H1 (cell line): Measurements from ENCODE around the gene RIMBP2. TPM values are rescaled to one million over a fixed set of nuclear protein-coding genes. Genes with fewer than 3 reads are reported as not detected.

Source experiments
- CTCF ChIA-PET: fragments of 300-600 bp; sonication (Branson Sonifier 250); formaldehyde crosslinking; loops from one replicate; lab custom pipeline; 2021; ENCODE audit not compliant: partially characterized antibody; lab: Charles Lee
- POLR2A ChIA-PET: fragments of 300-600 bp; sonication (Branson Sonifier 250); formaldehyde crosslinking; loops from one replicate; lab custom pipeline; 2021; ENCODE audit warnings: inconsistent platforms; ENCODE audit not compliant: partially characterized antibody; lab: Charles Lee
- DNase-seq, 2 experiments: peaks; one replicate each; pipeline versions ENCODE4 v3.0.0 to v3.0.0-alpha.2; 2010 to 2022; ENCODE audit warnings: low spot score in 2 of 2, low read depth in 1 of 2, mixed read lengths in 1 of 2
- FAIRE-seq: peaks from 2 replicates; lab custom pipeline; 2011; peaks lifted over from hg19 to GRCh38; lab: Jason Lieb, UNC
- H2AFZ ChIP-seq: 2 replicates; pipeline ENCODE4 v1.8.1; 2012; ENCODE audit warnings: low read length, inconsistent platforms
- H2AK5ac ChIP-seq: 2 replicates; pipeline ENCODE4 v1.6.1; 2013; ENCODE audit warnings: low read depth, low read length
- H2BK120ac ChIP-seq: replicated peaks from 2 replicates; pipeline ENCODE3; 2013; ENCODE audit warnings: low read depth, low read length, inconsistent platforms
- H2BK12ac ChIP-seq: 2 replicates; pipeline ENCODE4 v1.6.1; 2013; ENCODE audit warnings: low read depth, low read length
- H2BK15ac ChIP-seq: 2 replicates; pipeline ENCODE4 v1.6.1; 2013; ENCODE audit warnings: low read length
- H2BK20ac ChIP-seq: 2 replicates; pipeline ENCODE4 v1.6.1; 2013; ENCODE audit warnings: low read length
- H2BK5ac ChIP-seq: 2 replicates; pipeline ENCODE4 v1.6.1; 2013; ENCODE audit warnings: low read depth, low read length
- H3K14ac ChIP-seq: 2 replicates; pipeline ENCODE4 v1.6.1; 2013; ENCODE audit warnings: inconsistent platforms; ENCODE audit not compliant: insufficient read length
- H3K18ac ChIP-seq: 2 replicates; pipeline ENCODE4 v1.6.1; 2013; ENCODE audit warnings: low read length; ENCODE audit errors: extremely low read depth
- H3K23ac ChIP-seq: 2 replicates; pipeline ENCODE4 v1.6.1; 2013; ENCODE audit warnings: inconsistent platforms; ENCODE audit not compliant: insufficient read length
- H3K23me2 ChIP-seq: 2 replicates; pipeline ENCODE4 v1.6.1; 2013; ENCODE audit warnings: low read depth, low read length
- H3K27ac ChIP-seq: 2 replicates; pipeline ENCODE4 v1.6.1; 2011; ENCODE audit warnings: low read depth, low read length, inconsistent platforms
- H3K27me3 ChIP-seq, 4 experiments: replicated peaks in 1 of 4; 1 replicate in 1 of 4; 2 replicates in 3 of 4; pipeline versions ENCODE4 v1.6.1 to v1.8.1; 2011 to 2013; ENCODE audit warnings: low read length in 3 of 4, mild to moderate bottlenecking in 3 of 4, inconsistent platforms in 2 of 4, mixed read lengths in 2 of 4, moderate library complexity in 1 of 4; ENCODE audit not compliant: control insufficient read depth in 3 of 4, insufficient read depth in 3 of 4; ENCODE audit errors: extremely low read depth in 1 of 4
- H3K36me3 ChIP-seq, 4 experiments: 2 replicates each; pipeline versions ENCODE4 v1.6.1 to v1.8.1; 2011 to 2013; ENCODE audit warnings: mild to moderate bottlenecking in 4 of 4, low read length in 3 of 4, moderate library complexity in 2 of 4, control low read depth in 1 of 4, inconsistent platforms in 1 of 4; ENCODE audit not compliant: insufficient read depth in 4 of 4, control insufficient read depth in 2 of 4
- H3K4ac ChIP-seq: replicated peaks from 2 replicates; pipeline ENCODE3; 2013; ENCODE audit warnings: low read length, low read depth, mixed read lengths, inconsistent platforms; ENCODE audit not compliant: insufficient read length
- H3K4me1 ChIP-seq, 4 experiments: replicated peaks in 1 of 4; 1 replicate in 1 of 4; 2 replicates in 3 of 4; pipeline versions ENCODE4 v1.6.1 to v1.8.1; 2011 to 2013; ENCODE audit warnings: low read length in 3 of 4, inconsistent platforms in 2 of 4, mixed read lengths in 1 of 4; ENCODE audit not compliant: insufficient read depth in 4 of 4, control insufficient read depth in 3 of 4
- H3K4me2 ChIP-seq, 2 experiments: 2 replicates each; pipeline versions ENCODE4 v1.6.1 to v1.8.1; 2011 to 2013; ENCODE audit warnings: low read depth in 2 of 2, low read length in 2 of 2, control low read depth in 1 of 2, inconsistent platforms in 1 of 2, mild to moderate bottlenecking in 1 of 2; ENCODE audit not compliant: insufficient read depth in 1 of 2
- H3K4me3 ChIP-seq, 4 experiments: fragments of 200-600, 300-600 bp in 1 of 4; sonication (generic), shearing (Covaris generic), sonication (Bioruptor Twin) in 1 of 4; 2 replicates each; pipeline versions ENCODE4 v1.5.1 to v1.8.1; 2011 to 2016; ENCODE audit warnings: low read length in 4 of 4, low read depth in 3 of 4, control low read depth in 2 of 4, inconsistent platforms in 2 of 4, mild to moderate bottlenecking in 2 of 4, mixed read lengths in 1 of 4, moderate library complexity in 1 of 4; ENCODE audit not compliant: insufficient read depth in 2 of 4; ENCODE audit errors: extremely low read depth in 1 of 4
- H3K56ac ChIP-seq: replicated peaks from 2 replicates; pipeline ENCODE3; 2013; ENCODE audit warnings: low read depth, mild to moderate bottlenecking, mixed read lengths, low read length, inconsistent platforms; ENCODE audit not compliant: insufficient read length
- H3K79me1 ChIP-seq: 2 replicates; pipeline ENCODE4 v1.6.1; 2013; ENCODE audit warnings: low read depth, low read length, control low read depth
- H3K79me2 ChIP-seq, 2 experiments: 2 replicates each; pipeline versions ENCODE4 v1.6.1 to v1.8.1; 2012 to 2013; ENCODE audit warnings: low read length in 2 of 2, mild to moderate bottlenecking in 2 of 2, inconsistent platforms in 1 of 2; ENCODE audit not compliant: insufficient read depth in 2 of 2, control insufficient read depth in 1 of 2
- H3K9ac ChIP-seq, 4 experiments: replicated peaks in 1 of 4; 1 replicate in 1 of 4; 2 replicates in 3 of 4; pipeline versions ENCODE4 v1.6.1 to v1.8.1; 2011 to 2013; ENCODE audit warnings: low read depth in 3 of 4, low read length in 3 of 4, control low read depth in 2 of 4, mild to moderate bottlenecking in 2 of 4, moderate library complexity in 2 of 4, inconsistent platforms in 1 of 4; ENCODE audit errors: extremely low read depth in 1 of 4
- H3K9me3 ChIP-seq, 2 experiments: 2 replicates each; pipeline versions ENCODE4 v1.6.1 to v1.8.1; 2012 to 2013; ENCODE audit warnings: mild to moderate bottlenecking in 2 of 2, moderate library complexity in 2 of 2, control low read depth in 1 of 2, inconsistent platforms in 1 of 2, low read depth in 1 of 2, low read length in 1 of 2, mixed read lengths in 1 of 2; ENCODE audit not compliant: insufficient read depth in 2 of 2
- H4K20me1 ChIP-seq, 2 experiments: replicated peaks in 1 of 2; 2 replicates each; pipeline versions ENCODE3 to v1.8.1; 2011 to 2013; ENCODE audit warnings: inconsistent platforms in 2 of 2, low read length in 2 of 2, mild to moderate bottlenecking in 1 of 2; ENCODE audit not compliant: insufficient read depth in 2 of 2, control insufficient read depth in 1 of 2
- H4K5ac ChIP-seq: 2 replicates; pipeline ENCODE4 v1.6.1; 2013; ENCODE audit warnings: low read length, low read depth, mixed read lengths, inconsistent platforms; ENCODE audit not compliant: insufficient read length
- H4K8ac ChIP-seq: 2 replicates; pipeline ENCODE4 v1.8.0; 2013; ENCODE audit warnings: mild to moderate bottlenecking, moderate library complexity, low read length, inconsistent platforms; ENCODE audit not compliant: insufficient read depth; ENCODE audit errors: extremely low read depth
- H4K91ac ChIP-seq: replicated peaks from 2 replicates; pipeline ENCODE3; 2013; ENCODE audit warnings: low read length, mixed read lengths, inconsistent platforms; ENCODE audit not compliant: insufficient read length
- ASH2L ChIP-seq: fragments of 200-600, 300-600 bp; sonication (generic); IDR thresholded peaks from one replicate; pipeline ENCODE4 v1.7.1; 2017; ENCODE audit warnings: low read length
- CBX5 ChIP-seq: fragments of 300-800, 300-1000 bp; sonication (generic); IDR thresholded peaks from 2 replicates; pipeline ENCODE4 v1.7.1; 2016; ENCODE audit warnings: antibody characterized with exemption, low read length, low read depth
- HDAC2 ChIP-seq, 2 experiments: fragments of 300-600 bp in 1 of 2; sonication (generic) in 1 of 2; IDR thresholded peaks; 2 replicates each; pipeline ENCODE4 v1.6.1; 2011 to 2012; ENCODE audit warnings: low read depth in 2 of 2, low read length in 2 of 2, mild to moderate bottlenecking in 2 of 2, moderate library complexity in 2 of 2, borderline replicate concordance in 1 of 2, inconsistent platforms in 1 of 2
- JUND ChIP-seq: IDR thresholded peaks from 2 replicates; pipeline ENCODE4 v1.6.1; 2011; ENCODE audit warnings: mild to moderate bottlenecking, improper control_type of control experiment, low read length
- KDM4A ChIP-seq: IDR thresholded peaks from one replicate; pipeline ENCODE4 v1.7.1; 2012; ENCODE audit warnings: low read depth, mild to moderate bottlenecking, moderate library complexity, low read length, inconsistent platforms; ENCODE audit not compliant: severe bottlenecking
- MAFK ChIP-seq: IDR thresholded peaks from 2 replicates; pipeline ENCODE4 v1.6.1; 2012; ENCODE audit warnings: low read depth, mild to moderate bottlenecking, improper control_type of control experiment, low read length
- POLR2A ChIP-seq, 2 experiments: IDR thresholded peaks; 1 replicate in 1 of 2; 2 replicates in 1 of 2; pipeline ENCODE4 v1.6.1; 2011; ENCODE audit warnings: low read depth in 2 of 2, low read length in 2 of 2, mild to moderate bottlenecking in 2 of 2; ENCODE audit errors: control extremely low read depth in 1 of 2
- POLR2AphosphoS5 ChIP-seq: IDR thresholded peaks from 2 replicates; pipeline ENCODE4 v1.6.1; 2011; ENCODE audit warnings: low read depth, low read length
- SIRT6 ChIP-seq: IDR thresholded peaks from one replicate; pipeline ENCODE4 v1.7.1; 2012; ENCODE audit warnings: low read length, inconsistent platforms
- SIX5 ChIP-seq: IDR thresholded peaks from 2 replicates; pipeline ENCODE4 v1.6.1; 2011; ENCODE audit warnings: mild to moderate bottlenecking, low read depth, low read length
- SP4 ChIP-seq: IDR thresholded peaks from 2 replicates; pipeline ENCODE4 v1.6.1; 2012; ENCODE audit warnings: low read length, inconsistent platforms
- SRF ChIP-seq: IDR thresholded peaks from 2 replicates; pipeline ENCODE4 v1.6.1; 2011; ENCODE audit warnings: mild to moderate bottlenecking, low read depth, low read length, moderate library complexity
- TBP ChIP-seq: IDR thresholded peaks from 2 replicates; pipeline ENCODE4 v1.6.1; 2011; ENCODE audit warnings: low read depth, low read length, improper control_type of control experiment
- WGBS, 2 experiments: shearing (Covaris generic) in 1 of 2; methylation state at CpG; one replicate each; pipeline versions ENCODE4 v1.1.6 to v1.1.7; 2013 to 2015; ENCODE audit warnings: low lambda C conversion rate in 2 of 2, mixed read lengths in 2 of 2, inconsistent platforms in 1 of 2, low coverage in 1 of 2, missing lambda C conversion rate in 1 of 2; ENCODE audit not compliant: insufficient replicate concordance in 2 of 2, insufficient coverage in 1 of 2, insufficient read length in 1 of 2; ENCODE audit errors: extremely low coverage in 1 of 2, missing lambda C conversion rate in 1 of 2; 5-methylcytosine and 5-hydroxymethylcytosine counted together
- polyA plus RNA-seq, 7 experiments: library from polyadenylated mRNA; depleted of rRNA in 3 of 7; stranded (reverse) in 5 of 7; unstranded in 2 of 7; fragments of >200 nt in 5 of 7; fragments of 200-250 nt in 2 of 7; gene quantifications; 1 replicate in 5 of 7; 2 replicates in 1 of 7; 4 replicates in 1 of 7; pipeline versions ENCODE4 v1.2.1 to v1.2.3, GENCODE V29; 2011 to 2013; ENCODE audit warnings: missing spikeins in 2 of 7, mixed read lengths in 2 of 7
- total RNA-seq: library from RNA; stranded (reverse); fragmentation: NEBNext Ultra II Directional; extraction: Animal tissue kit (Norgen Biotek cat#: 25700); gene quantifications from 2 replicates; pipeline ENCODE4 v1.2.1, GENCODE V29; 2021

RIMBP2 gene
- total and polyA plus RNA-seq, 2 of the 8 experiments (the other 6 are each of a cell fraction or from before 2014, with no cell fraction given), result 0.18 to 0.65 TPM

DNA sequence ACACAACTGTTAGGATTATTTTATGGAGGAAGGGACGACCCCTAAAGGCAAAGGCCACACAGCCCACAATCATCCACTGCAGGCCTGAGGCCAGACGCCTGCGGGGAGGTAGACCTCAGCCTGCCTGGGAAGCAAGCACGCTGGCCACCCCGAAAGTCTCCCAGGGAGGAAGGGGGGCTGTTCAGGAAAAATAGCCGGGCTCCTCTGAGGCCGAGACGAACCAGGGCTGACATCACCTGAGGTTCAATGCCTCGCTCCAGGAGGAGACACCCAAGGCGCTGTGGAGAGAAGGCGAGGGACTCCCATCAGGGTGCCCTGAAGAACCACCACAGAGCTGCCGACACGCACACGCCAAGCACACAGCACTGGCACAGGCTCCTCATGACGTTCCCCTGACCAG is 251.1 kb downstream of the RIMBP2 start:
- Histone ChIP-seq H2AK5ac (no peak overlapping the region), H4K91ac (no peak overlapping the region), H3K56ac (no peak overlapping the region), H3K18ac (no peak overlapping the region), H3K4me3 (no peak overlapping the region), H3K4me1 (peaks cover 0 to 6% (median 0%) of the 10 kb centered on the region in 4 experiments; a peak in 1 of 7 replicates), H3K9me3 (no peaks in the 10 kb centered on the region), H3K79me1 (no peaks in the 10 kb centered on the region), H2BK15ac (no peak overlapping the region), H3K27ac (no peak overlapping the region), H3K14ac (no peak overlapping the region), H3K36me3 (no peaks in the 10 kb centered on the region), H4K5ac (no peak overlapping the region), H2BK12ac (no peak overlapping the region), H3K9ac (no peak overlapping the region), H3K4me2 (no peak overlapping the region), H3K23me2 (no peaks in the 10 kb centered on the region), H2BK5ac (no peak overlapping the region), H2BK20ac (no peak overlapping the region), H3K23ac (no peak overlapping the region), H2AFZ (no peak overlapping the region), H2BK120ac (no peak overlapping the region), H3K27me3 (no peaks in the 10 kb centered on the region), H3K4ac (no peak overlapping the region), H3K79me2 (no peaks in the 10 kb centered on the region), H4K20me1 (no peaks in the 10 kb centered on the region), H4K8ac (no peak overlapping the region)
- no peak for FAIRE-seq
- DNase-seq, result no peak
- POLR2A ChIA-PET, result no interaction called here
- TF ChIP-seq SIRT6 (no peak), POLR2A (IDR thresholded peaks at IDR 0.05; ENCODE audit: control extremely low read depth in 1 of 2, low read depth in 2 of 2, low read length in 2 of 2) (no peak), TBP (no peak), SIX5 (no peak), MAFK (no peak), KDM4A (no peak), HDAC2 (IDR thresholded peaks at IDR 0.05; ENCODE audit: borderline replicate concordance in 1 of 2, low read depth in 2 of 2, low read length in 2 of 2) (no peak), POLR2AphosphoS5 (no peak), JUND (no peak), ASH2L (no peak), CBX5 (no peak), SP4 (no peak), SRF (no peak)
- 89% methylated on average over 15 of the region's 15 CpGs; no CpG with 5 or more reads in 1 of the 2 experiments for WGBS, 2 experiments
- CTCF ChIA-PET, result no interaction called here
